Limb (tissue), 2 donors: ENCODE results near the gene DUS1L.

Source experiments
- DNase-seq, 2 donors: peaks; one replicate each; pipeline ENCODE4 v3.0.0-alpha.2; 2016; ENCODE audit errors: extremely low spot score in 2 of 2

DUS1L gene

DNA sequence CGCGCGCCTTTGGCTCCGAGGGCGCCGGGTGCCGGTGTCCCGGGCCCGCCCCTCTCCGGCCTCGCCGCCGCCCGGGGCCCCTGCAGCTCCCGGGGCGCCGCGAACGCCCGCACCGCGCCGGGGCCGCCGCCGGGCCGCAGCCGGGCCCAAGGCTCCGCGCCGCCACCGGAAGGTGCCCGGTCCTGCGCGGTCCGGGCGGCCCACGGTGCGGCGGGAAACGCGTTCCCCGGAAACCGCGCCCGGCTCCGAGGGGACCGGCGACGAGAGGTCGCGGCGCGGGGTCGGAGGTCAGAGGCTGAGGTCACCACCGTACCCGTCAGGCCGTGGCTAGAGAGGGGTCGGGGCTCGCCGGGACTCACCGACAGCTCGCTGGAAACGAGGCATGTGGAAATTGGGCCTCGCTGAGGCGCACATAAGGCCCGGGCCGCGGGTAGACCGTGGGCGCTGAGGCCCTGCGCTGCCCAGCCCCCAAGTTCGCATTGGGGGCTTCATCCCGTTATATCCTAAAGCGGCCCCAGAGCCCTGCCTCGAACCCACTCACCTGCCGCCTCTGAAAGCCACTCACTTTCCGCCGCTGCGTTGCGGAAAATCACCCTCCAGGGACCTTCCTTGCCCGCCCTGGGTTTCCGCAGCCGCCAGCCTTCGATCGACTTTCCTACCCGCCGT is at the start of gene DUS1L:
DUS1L (minus strand) TSS at position 167 of the 666 bp plus-strand sequence. CDS start 745 bp downstream, outside the sequence.
- peak; percentile 13 to 83 for DNase-seq

DNA sequence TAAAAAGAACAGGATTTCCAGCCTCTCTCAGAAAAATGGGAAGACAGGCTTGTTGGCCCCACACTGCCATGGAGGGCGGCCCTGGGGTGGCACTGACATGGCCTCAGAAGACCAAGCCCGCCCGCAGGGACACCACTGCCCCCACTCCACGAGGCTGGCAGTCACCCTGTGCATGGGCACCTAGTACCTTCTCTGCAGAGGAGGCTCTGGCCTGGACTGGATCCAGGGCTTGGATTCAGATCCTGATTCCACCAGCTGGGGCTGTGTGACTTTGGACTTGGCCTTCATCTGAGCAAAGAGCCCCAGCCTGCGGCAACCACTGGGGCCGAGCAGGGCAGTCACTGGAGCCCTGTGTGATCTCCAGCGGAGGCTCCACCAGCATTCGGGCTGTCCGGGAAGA is 49.3 kb upstream of the DUS1L start:
- no peak for DNase-seq

DNA sequence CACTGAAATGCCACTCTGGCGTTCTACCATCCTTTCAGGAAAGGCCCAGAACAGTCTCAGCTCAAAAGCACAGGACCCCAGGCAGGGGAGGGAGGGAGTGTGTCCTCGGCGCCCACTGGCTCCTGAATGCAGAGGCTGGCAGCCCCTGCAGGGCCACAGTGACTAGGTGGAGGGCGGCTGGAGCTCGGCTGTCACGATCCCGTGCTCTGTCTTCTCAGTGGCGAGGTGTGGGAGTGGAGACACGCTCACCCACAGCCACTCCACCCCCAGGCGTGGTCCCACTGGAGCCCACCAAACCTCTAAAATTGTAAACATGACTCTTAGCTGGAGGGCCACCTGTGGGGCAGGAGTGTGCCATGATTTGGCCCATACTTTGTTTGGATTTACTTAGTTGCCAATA is 48.8 kb upstream of the DUS1L start:
- DNase-seq = no peak

DNA sequence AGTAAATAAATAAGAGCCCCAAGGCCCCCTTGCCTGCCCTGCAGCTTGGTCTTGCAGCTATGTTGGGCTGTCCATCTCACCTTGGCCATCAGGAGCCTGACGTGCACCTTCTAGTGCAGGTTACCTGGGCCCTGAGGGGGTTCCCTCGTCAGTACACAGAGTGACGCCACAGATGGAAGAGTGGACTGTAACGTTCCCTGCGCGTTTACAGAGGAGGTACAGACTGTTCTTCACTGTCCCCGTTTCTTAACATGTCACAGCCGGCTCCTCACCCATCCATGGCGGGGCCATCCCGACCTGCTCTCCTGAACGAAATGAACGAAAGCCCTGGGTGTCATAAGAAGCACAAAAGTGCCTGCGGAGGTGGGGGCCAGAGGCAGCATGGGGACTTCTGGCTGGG is 48.3 kb upstream of the DUS1L start:
- no peak for DNase-seq

DNA sequence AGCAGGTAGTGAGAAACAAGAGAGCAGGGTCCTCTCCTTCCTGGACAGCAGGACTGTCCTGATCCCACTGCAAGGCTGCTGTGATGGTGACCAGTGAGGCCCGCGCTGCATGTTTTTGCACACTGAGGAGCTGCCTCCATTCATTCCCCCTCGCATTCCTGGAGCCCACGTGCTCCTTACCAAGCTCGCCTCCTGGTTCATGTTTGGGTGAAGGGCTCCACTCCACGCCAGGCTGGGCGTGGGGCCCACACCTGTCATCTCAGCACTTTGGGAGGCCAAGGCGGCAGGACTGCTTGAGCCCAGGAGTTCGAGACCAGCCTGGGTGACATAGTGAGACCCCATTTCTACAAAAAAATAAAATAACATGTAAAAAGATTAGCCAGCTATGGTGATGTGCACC is 47.8 kb upstream of the DUS1L start:
- DNase-seq = no peak

DNA sequence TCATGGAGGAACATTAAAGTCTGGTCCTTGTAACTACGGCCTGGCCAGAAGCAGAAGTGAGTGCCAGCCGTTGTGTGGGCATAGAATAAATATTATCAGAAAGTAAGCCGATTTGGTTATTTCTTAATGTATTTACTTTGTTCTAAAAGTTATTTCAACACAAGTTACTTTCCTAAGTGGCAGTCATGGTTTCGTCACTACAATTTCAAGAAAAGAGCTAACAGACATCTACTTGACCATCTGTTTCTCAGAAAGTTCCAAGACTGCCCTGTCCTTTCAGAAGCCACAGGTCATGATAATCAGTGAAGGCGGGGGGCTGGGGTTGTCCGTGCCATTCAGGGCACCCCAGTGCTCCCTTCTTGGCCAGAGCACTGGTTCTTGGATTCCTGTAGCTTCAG is 47.3 kb upstream of the DUS1L start:
- DNase-seq = no peak

DNA sequence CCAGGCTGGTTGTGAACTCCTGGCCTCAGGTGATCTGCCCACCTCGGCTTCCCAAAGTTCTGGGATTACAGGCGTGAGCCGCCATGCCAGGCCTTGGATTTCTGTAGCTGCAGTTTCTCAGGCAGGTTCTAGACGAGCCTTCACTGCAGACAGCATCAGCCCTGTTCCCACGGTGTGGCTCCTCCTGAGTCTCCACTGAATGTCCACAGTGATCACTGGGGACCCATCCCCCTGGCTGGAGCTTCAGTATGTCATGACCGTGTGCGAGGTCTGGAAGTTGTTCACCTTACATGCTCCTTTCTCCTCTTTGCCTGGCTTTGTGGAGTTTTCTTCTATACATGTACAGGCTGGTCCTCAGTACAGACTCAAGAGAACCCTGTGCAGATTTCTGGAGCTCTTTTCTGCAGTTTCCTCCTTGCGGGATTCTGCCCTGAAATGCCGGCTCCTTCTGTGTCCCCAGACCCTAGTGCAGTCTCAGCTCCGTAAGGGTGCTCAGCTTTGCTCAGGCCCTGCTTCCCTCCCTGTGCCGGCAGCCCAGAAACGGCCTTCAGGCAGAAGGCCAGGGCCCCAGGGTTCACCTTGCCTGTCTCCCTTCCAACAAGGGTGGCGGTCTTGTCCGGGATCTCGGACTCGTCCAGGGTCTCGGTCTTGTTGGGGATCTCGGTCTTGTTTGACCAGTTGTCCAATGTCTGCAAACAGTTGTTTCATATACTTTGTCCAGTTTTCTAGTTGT is 46.7 kb upstream of the DUS1L start:
- DNase-seq = no peak

DNA sequence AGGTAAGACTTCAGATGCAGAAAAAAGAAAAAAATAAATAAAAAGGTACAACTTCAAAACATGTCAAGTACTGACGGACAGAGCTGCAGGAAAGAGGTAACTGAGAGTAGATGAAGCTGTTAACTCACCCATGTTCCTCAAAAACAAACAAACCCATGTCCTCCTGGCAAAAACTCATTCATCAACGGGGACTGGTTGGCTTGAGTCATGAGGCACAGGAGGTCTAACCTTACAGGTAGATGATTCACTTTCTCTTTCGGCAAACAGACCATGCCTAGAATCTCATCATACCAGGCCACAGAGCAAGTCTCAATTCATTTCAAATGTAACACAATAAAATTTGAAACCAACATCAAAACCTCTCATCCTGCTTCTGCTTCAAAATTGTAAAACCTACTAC is 44.7 kb upstream of the DUS1L start:
- DNase-seq = no peak

DNA sequence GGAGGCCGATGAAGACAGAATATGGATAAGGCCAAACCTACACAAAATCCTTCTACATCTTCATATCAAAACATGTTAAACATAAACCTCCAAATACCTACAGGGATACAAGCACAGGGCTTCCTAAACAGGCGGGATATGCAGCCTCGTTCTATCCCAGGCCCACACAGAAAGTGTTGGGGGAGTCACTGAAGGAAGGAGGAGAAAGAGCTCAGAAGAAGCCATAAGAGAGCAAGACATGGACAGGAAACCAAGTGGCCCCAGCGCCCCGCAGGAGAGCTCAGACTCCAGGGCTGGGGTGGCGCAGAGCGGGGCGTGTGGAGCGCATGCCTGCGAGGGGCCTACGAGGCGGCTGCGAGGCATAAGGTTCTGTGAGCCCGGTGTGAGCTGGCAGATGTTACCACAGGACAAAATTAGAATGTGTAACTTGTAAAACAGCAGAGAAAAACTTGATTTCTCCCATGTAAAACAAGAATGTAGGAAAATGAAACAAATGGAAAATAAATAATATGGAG is 43.4 kb upstream of the DUS1L start:
- DNase-seq = no peak

DNA sequence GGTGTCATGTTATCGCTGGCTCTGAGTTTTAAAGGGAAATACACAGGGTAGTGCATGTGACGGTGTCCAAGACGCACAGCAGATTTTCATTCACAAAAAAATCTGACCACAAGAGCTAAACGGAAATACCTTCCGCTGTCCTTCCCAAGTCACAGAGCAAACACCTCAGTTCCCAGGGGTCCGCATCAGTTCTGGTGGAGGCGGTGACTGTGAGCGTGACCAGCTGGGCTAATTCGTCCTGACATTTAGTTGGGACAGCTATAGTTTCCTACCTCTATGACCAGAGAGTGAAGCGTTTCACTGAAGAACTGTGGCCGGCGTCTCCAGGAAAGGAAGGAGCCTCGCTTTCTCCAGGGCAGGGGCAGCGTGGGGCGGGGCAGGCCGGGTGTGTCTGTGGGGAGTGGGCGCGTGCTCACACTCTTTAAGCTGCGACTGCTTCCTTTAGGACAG is 42.9 kb upstream of the DUS1L start:
- DNase-seq = no peak

DNA sequence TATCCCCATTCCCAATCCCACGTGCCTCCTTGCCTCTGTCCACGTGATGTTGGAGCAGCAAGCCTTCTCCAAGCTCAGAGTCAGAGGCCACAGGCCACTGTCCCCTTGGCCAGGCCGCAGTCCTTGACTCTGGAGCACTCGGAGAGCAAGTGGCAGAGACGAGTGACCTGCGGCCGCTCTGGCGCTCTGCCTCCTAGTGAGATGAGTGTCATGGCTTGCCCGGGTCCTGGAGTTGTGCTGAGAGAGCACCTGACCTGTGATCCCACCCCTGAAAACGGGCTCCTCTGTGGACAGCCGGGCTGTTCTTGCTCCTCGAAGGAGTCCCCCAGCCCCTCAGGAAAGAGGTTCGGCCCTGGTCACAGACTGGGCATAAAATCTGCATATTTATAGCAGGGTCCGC is 42.4 kb upstream of the DUS1L start:
- no peak for DNase-seq

DNA sequence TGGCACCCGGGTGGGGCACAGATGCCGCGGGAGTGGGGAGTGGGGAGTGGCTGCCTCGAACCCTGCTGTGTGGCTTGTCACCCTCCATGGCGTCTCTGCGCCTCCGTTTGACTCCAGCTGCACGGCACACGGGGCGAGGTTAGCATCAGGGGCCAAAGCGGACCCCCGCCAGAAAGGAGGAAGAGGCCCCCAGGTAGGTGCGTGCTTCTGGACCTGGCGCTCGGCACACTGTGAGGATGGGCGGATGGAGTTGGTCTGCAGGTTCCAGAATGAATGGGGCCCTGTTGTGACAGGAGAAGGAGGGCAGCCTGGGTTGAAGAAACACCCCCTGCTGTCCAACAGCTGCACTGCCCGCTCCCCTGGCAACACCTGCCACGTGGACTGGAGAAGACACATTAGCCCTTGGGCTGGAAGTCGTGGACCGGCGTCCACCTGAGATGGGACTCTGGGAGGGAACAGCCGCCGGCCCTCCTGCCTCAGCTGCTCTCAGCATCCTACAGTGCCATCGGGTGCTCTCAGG is 41.8 kb upstream of the DUS1L start:
- DNase-seq = no peak

DNA sequence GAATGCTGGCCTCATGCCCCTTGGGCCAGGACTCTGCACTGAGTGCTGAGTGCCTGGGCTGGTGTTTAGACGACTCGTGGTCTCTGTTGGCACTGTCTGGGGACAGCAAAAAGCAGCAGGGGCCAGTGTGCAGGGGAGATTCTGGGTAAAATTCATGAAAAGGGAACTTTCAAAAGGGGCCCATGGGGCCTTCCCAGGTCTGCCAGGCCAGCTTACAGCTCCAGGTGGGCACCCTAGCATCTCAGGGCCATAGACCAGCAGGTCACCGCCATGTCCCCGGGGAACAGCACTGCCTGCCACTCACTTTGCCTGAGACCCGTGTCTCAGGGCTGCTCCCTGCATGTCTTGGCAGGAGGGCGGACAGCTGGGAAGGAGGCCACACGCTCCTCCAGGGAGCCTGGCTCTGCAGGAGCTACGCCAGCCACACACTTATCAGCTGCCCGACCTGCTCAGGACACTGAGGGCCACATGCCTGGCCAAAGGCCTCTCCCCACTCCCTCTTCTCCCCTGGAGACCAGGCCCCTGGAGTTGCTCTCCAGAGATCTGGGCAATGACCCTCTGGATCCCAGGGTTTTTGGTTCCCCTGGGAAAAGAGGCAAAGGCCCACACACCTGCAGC is 41.2 kb upstream of the DUS1L start:
- DNase-seq = no peak

DNA sequence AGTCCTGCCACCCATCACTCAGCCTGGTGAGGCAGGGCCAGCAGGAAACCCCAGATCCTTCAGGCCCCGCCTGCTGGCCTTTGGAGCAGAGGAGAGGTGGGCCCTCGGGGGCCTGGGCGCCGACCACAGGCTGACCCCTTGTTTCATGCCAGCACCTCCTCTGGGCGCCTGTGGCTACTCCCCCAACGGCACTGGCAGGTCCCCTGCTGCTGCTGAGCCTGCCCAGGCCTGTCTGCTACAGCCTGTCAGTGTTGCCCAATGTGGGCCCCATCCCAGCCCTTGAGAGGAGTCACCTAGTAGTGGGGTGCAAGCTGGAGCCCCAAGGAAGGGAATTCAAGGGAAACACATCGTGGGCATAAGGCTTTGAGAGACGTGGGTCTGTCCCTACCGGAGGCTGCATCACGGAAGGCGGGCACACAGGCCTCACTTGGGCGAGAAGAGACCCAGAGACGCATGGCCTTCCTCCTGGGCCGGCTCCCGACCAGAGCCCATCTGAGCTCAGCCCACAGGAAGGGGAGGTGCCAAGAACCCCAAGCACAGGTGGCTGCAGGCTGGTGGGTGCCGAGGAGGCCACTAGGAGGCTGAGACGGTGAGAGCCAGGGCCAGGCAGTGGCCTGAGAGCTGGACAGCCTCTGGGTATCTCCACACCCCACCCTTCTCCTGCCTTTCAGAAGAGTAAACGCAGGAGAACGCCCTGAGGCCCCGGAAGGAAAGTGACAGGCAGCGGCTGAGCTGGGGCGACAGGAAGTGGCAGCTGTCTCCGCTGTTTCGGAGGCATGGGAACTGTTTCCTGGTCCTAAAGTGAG is 40.5 kb upstream of the DUS1L start:
- peak in 1 of 2 donors; percentile 42 for DNase-seq

DNA sequence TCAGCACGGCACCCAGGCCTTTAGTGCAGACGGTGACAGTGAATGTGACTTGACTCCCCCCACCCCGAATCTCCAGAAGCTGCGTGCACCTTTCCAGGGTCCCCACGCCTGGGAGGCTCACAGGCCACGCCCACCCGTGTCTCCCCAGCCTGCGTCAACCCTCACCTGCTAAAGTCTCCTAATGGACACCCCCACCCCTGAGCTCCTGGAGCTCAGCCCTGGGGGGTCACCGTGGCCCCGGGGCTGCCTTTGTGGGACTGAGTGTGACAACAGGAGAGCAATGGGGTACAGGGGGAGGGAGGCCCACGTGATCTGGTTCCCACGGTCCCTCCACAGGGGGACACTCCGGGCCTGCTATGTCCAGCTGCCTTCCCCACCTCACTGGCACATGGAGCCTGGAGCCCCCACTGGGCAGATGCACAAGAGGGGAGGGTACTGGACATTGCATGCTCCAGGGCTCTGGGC is 39.8 kb upstream of the DUS1L start:
- no peak for DNase-seq

DNA sequence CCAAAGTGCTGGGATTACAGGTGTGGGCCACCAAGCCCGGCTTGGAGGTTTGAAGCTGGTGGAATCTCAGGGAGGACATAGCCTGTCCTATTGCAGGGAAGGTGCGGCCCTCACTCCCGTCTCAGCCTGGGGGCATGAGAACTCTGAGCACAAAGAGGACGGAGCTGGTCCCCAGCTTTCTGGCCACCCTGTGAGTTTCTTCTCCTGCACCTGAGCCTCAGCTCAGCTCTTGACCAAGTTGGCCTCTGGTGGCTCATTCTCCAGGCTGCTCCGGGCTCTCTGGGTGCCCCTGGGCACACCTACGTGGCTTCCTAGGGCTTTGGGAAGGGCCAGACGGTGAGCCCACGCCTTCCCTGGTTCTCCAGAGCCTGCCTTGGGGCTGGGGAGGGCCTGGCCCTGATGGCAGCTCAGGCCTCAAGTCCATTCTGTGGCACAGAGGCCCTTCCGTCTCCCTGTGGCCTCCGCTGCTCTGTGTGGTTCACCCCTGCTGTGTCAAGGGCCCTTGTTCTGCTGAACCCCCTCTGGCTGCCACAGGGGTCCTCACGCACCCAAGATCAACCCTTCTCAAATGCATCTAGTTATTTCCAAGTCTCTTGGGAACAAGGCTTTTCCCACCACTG is 39.3 kb upstream of the DUS1L start:
- DNase-seq = no peak

DNA sequence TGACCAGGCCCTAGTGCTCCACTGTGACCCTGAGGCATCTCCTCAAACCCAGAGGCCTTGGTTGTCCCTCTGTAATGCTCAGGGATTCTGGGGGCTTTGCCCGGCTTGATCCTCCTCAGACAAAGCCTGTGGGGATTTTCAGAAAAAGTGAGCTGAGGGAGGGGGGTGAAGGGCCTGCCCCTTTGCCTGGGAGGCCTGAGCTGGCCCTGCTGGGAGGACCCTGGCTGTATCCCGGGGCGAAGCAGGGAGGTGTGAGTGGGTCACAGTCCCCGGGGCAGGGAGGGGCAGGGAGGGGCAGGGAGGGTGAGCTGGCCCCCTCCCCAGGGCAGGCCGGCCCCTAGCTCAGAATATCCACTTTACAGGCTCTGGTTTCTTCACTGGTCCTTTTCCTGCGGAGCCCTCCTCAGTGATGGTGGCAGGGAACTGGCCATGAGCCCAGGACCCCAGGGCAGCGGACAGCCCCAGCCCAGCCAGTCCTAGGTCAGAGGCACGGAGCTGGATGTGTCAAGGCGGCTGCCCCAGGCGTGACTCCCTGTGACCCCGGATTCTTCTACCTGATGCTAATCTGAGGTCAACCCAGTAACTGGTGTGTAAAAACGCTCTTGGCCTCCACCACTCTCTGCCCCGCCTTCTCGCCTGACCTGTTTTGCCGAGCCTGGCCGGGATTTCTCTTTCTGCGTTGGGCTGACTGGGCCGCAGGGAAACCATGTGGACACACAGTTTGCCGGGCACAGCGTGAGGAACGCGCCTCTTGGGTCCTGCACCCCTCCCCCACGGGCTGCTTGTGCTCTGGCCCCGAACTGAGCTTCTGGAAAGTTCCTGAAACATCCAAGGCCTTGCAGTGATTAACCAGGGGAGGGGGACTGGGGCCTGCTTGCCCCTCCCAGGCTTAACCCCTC is 38.2 kb upstream of the DUS1L start:
- peak; percentile 30 to 43 for DNase-seq

DNA sequence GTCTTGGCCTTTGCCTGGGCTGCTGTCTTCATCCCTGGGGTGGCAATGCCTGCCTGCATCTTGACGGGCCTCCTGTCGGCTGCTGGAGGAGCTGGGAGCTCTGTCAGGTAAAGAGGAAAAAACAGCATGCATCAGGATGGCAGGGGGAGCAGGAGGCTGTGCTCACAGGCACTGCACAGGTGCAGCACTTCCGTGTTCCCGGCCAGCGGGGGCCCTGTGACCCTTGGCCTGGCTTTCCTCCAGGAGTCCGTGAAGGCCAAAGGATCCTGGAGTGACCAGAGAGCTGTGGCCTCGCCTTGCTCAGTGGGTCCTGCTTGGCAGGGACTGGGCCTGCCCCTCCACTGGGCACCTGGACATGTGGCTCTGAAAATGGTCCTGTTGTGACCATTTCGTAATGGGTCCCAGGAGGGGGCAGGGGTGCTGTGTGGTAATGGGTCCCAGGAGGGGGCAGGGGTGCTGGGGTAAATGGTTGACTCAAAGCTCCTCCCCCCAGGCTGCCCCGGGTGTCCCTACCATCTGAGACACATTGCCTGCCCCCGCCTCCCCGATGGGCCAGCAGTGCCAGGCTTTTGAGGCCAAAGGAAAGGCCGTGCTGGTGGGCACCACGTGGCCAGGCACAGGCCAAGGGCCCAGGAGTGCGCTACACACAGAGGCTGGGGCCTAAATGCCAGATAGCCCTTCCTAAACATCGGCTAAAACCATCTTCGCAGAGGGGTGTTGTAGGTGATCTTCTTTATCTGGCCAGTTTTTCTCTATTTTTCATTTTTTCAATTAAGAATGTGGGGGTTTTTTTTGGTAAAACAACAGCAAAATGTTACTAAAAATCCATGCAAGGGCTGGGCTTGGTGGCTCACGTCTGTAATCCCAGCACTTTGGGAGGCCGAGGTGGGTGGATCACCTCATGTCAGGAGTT is 36.4 kb upstream of the DUS1L start:
- no peak for DNase-seq

DNA sequence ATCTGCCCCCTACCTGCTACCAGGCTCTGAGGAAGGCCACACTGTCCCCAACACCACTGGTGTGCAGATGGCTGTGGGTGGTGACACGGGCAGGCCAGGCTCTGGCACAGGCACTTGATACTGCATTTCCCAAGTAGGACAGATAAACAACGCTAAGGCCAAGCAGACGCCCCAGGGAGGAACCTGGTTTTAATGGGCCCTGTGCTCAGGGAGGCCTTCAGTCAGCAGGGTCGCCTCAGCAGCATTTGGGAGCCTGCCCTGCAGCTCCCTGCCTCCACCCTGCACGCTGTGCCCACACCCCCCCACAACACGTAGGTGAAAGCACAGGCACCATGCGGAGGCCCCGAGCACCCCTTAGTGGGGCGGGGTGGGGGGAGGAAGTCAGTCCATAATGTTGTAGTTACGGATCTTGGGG is 35.7 kb upstream of the DUS1L start:
- no peak for DNase-seq
